H9 (cell line): ENCODE measurements around the gene PAH. TPM values are rescaled to one million over a fixed set of nuclear protein-coding genes. Genes with fewer than 3 reads are reported as not detected.
A peak's percentile ranks its signal among the peaks of the same experiment; 100 is the strongest.

Experiments
- DNase-seq: peaks from one replicate; pipeline ENCODE4 v3.0.0-alpha.2; 2017
- H2AFZ ChIP-seq: one replicate; pipeline ENCODE4 v1.6.1; 2013; ENCODE audit warnings: mild to moderate bottlenecking, low read length, control low read depth, moderate library complexity
- H2AK5ac ChIP-seq: 2 replicates; pipeline ENCODE4 v1.6.1; 2013; ENCODE audit warnings: low read length, control low read depth, mixed read lengths; ENCODE audit not compliant: insufficient read length
- H2BK120ac ChIP-seq: one replicate; pipeline ENCODE4 v1.6.1; 2013; ENCODE audit warnings: low read depth, mild to moderate bottlenecking, low read length, control low read depth, inconsistent platforms; ENCODE audit not compliant: poor library complexity, severe bottlenecking
- H2BK12ac ChIP-seq: 2 replicates; pipeline ENCODE4 v1.6.1; 2013; ENCODE audit warnings: low read length, control low read depth, mixed read lengths, low read depth; ENCODE audit not compliant: insufficient read length
- H2BK15ac ChIP-seq: 2 replicates; pipeline ENCODE4 v1.6.1; 2013; ENCODE audit warnings: low read depth, low read length, control low read depth
- H2BK20ac ChIP-seq: one replicate; pipeline ENCODE4 v1.6.1; 2013; ENCODE audit warnings: low read depth, mild to moderate bottlenecking, low read length, control low read depth, inconsistent platforms; ENCODE audit not compliant: poor library complexity, severe bottlenecking
- H2BK5ac ChIP-seq: 2 replicates; pipeline ENCODE4 v1.6.1; 2013; ENCODE audit warnings: low read length, control low read depth, mixed read lengths; ENCODE audit not compliant: insufficient read length
- H3K14ac ChIP-seq: 2 replicates; pipeline ENCODE4 v1.6.1; 2013; ENCODE audit warnings: low read length, control low read depth; ENCODE audit not compliant: insufficient read depth
- H3K18ac ChIP-seq: 2 replicates; pipeline ENCODE4 v1.6.1; 2013; ENCODE audit warnings: low read depth, mild to moderate bottlenecking, mixed read lengths, low read length, control low read depth; ENCODE audit not compliant: insufficient read length
- H3K23ac ChIP-seq: 2 replicates; pipeline ENCODE4 v1.6.1; 2013; ENCODE audit warnings: low read length, control low read depth, mixed read lengths, low read depth; ENCODE audit not compliant: insufficient read length
- H3K23me2 ChIP-seq: 2 replicates; pipeline ENCODE4 v1.6.1; 2013; ENCODE audit warnings: low read depth, mild to moderate bottlenecking, mixed read lengths, low read length, control low read depth; ENCODE audit not compliant: insufficient read length, poor library complexity, severe bottlenecking
- H3K27ac ChIP-seq: 2 replicates; pipeline ENCODE4 v1.5.1; 2013; ENCODE audit warnings: low read length, control low read depth, mixed read lengths, low read depth; ENCODE audit not compliant: insufficient read length
- H3K27me3 ChIP-seq: 2 replicates; pipeline ENCODE4 v1.6.1; 2013; ENCODE audit warnings: low read length, control low read depth, inconsistent platforms; ENCODE audit not compliant: insufficient read depth
- H3K4ac ChIP-seq: 2 replicates; pipeline ENCODE4 v1.6.1; 2013; ENCODE audit warnings: low read depth, mild to moderate bottlenecking, control low read depth, inconsistent platforms, low read length, moderate library complexity
- H3K4me1 ChIP-seq: 2 replicates; pipeline ENCODE4 v1.6.1; 2013; ENCODE audit warnings: low read length, control low read depth, inconsistent platforms; ENCODE audit not compliant: insufficient read depth
- H3K4me2 ChIP-seq: 2 replicates; pipeline ENCODE4 v1.6.1; 2013; ENCODE audit warnings: low read length, control low read depth, mixed read lengths; ENCODE audit not compliant: insufficient read length, insufficient read depth
- H3K56ac ChIP-seq: 2 replicates; pipeline ENCODE4 v1.6.1; 2013; ENCODE audit warnings: low read depth, mild to moderate bottlenecking, mixed read lengths, low read length, control low read depth; ENCODE audit not compliant: insufficient read length
- H3K79me1 ChIP-seq: 2 replicates; pipeline ENCODE4 v1.6.1; 2013; ENCODE audit warnings: low read depth, mild to moderate bottlenecking, moderate library complexity, low read length, control low read depth, inconsistent platforms; ENCODE audit not compliant: insufficient read depth, poor library complexity, severe bottlenecking
- H3K79me2 ChIP-seq: 2 replicates; pipeline ENCODE4 v1.6.1; 2013; ENCODE audit warnings: low read length, control low read depth, inconsistent platforms; ENCODE audit not compliant: insufficient read depth
- H3K9ac ChIP-seq: 2 replicates; pipeline ENCODE4 v1.6.1; 2013; ENCODE audit warnings: low read length, control low read depth, mixed read lengths; ENCODE audit not compliant: insufficient read length; ENCODE audit errors: extremely low read depth
- H3K9me3 ChIP-seq: one replicate; pipeline ENCODE4 v1.6.1; 2013; ENCODE audit warnings: low read depth, low read length, inconsistent platforms; ENCODE audit not compliant: control insufficient read depth
- H3T11ph ChIP-seq: one replicate; pipeline ENCODE4 v1.6.1; 2013; ENCODE audit warnings: mild to moderate bottlenecking, low read length, control low read depth, inconsistent platforms
- H4K20me1 ChIP-seq: one replicate; pipeline ENCODE4 v1.6.1; 2013; ENCODE audit not compliant: control insufficient read depth, insufficient read length, insufficient read depth
- H4K5ac ChIP-seq: 2 replicates; pipeline ENCODE4 v1.6.1; 2013; ENCODE audit warnings: low read depth, mild to moderate bottlenecking, mixed read lengths, low read length, control low read depth; ENCODE audit not compliant: insufficient read length
- H4K8ac ChIP-seq: replicated peaks from 2 replicates; pipeline ENCODE4 v1.6.1; 2013; ENCODE audit warnings: low read length, control low read depth, mixed read lengths, low read depth; ENCODE audit not compliant: insufficient read length
- H4K91ac ChIP-seq: 2 replicates; pipeline ENCODE4 v1.6.1; 2013; ENCODE audit warnings: low read depth, mild to moderate bottlenecking, moderate library complexity, mixed read lengths, low read length, control low read depth; ENCODE audit not compliant: insufficient read length
- H3K27ac Mint-ChIP-seq, 3 experiments: 2 replicates in 2 of 3; 3 replicates in 1 of 3; pipeline ENCODE4 v1.8.0; 2020 to 2021; ENCODE audit warnings: mixed read lengths in 3 of 3, mild to moderate bottlenecking in 1 of 3, moderate library complexity in 1 of 3
- H3K27me3 Mint-ChIP-seq: 2 replicates; pipeline ENCODE4 v1.8.0; 2021; ENCODE audit warnings: low read depth, mild to moderate bottlenecking, moderate library complexity, mixed read lengths
- H3K36me3 Mint-ChIP-seq, 3 experiments: 2 replicates in 2 of 3; 3 replicates in 1 of 3; pipeline ENCODE4 v1.8.0; 2020 to 2021; ENCODE audit warnings: low read depth in 3 of 3, mixed read lengths in 3 of 3; ENCODE audit not compliant: insufficient read depth in 1 of 3
- H3K4me1 Mint-ChIP-seq, 2 experiments: 2 replicates each; pipeline ENCODE4 v1.8.0; 2020; ENCODE audit warnings: mixed read lengths in 2 of 2
- H3K4me3 Mint-ChIP-seq, 2 experiments: 2 replicates in 1 of 2; 3 replicates in 1 of 2; pipeline ENCODE4 v1.8.0; 2020 to 2021; ENCODE audit warnings: mild to moderate bottlenecking in 2 of 2, mixed read lengths in 2 of 2, moderate library complexity in 1 of 2
- H3K9me3 Mint-ChIP-seq, 2 experiments: 2 replicates in 1 of 2; 3 replicates in 1 of 2; pipeline ENCODE4 v1.8.0; 2020; ENCODE audit warnings: mild to moderate bottlenecking in 2 of 2, mixed read lengths in 2 of 2, moderate library complexity in 1 of 2
- WGBS: extraction: QIAGEN DNeasy Blood & Tissue Kit; methylation state at CpG from one replicate; pipeline ENCODE4 v1.1.7; 2013; ENCODE audit warnings: missing lambda C conversion rate, low lambda C conversion rate, mixed read lengths; ENCODE audit not compliant: insufficient read length; ENCODE audit errors: extremely low coverage; 5-methylcytosine and 5-hydroxymethylcytosine counted together
- total RNA-seq: library from RNA; stranded (reverse); gene quantifications from 2 replicates; pipeline ENCODE4 v1.2.1, GENCODE V29; 2021
- TF ChIP-seq, protein P1 (sequence below): fragments of 200-600 bp; sonication (generic); conservative IDR thresholded peaks from 3 replicates; pipeline ENCODE4 v1.8.0; 2021; ENCODE audit warnings: antibody characterized with exemption, mild to moderate bottlenecking

Gene PAH
- total RNA-seq, 1 experiment from 2014 or later = 6.1 TPM

DNA sequence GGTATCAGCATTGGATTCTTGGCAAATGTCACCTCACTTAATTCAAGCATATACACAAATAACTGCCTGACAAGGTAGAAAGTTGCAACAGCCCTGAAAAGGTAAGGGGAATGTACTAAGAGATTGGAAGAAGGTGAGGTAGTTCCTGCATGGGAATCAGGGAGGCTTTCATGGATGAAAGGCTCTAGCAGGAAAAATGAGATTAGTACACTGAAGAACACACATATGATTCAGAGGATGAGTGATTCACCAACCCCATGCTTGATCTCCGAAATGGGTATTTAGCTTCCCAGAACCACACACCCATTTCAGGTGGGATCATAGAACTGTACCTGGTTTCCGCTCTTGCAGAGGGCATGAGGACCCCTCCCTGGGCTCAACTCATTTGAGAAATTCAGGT, 65.8 kb downstream of the PAH start:
- H4K5ac ChIP-seq = no peak overlapping the region
- no peaks in the 10 kb centered on the region for H3K23me2 ChIP-seq
- no peaks in the 10 kb centered on the region for H4K20me1 ChIP-seq
- H3K14ac ChIP-seq = no peak overlapping the region
- H2BK12ac ChIP-seq = no peak overlapping the region
- H3K56ac ChIP-seq = no peak overlapping the region
- H3K4ac ChIP-seq = no peak overlapping the region
- H3T11ph ChIP-seq = no peak overlapping the region
- H3K23ac ChIP-seq = no peak overlapping the region
- no peak overlapping the region for H2BK15ac ChIP-seq
- H2BK20ac ChIP-seq = no peak overlapping the region
- TF ChIP-seq, protein P1, sequence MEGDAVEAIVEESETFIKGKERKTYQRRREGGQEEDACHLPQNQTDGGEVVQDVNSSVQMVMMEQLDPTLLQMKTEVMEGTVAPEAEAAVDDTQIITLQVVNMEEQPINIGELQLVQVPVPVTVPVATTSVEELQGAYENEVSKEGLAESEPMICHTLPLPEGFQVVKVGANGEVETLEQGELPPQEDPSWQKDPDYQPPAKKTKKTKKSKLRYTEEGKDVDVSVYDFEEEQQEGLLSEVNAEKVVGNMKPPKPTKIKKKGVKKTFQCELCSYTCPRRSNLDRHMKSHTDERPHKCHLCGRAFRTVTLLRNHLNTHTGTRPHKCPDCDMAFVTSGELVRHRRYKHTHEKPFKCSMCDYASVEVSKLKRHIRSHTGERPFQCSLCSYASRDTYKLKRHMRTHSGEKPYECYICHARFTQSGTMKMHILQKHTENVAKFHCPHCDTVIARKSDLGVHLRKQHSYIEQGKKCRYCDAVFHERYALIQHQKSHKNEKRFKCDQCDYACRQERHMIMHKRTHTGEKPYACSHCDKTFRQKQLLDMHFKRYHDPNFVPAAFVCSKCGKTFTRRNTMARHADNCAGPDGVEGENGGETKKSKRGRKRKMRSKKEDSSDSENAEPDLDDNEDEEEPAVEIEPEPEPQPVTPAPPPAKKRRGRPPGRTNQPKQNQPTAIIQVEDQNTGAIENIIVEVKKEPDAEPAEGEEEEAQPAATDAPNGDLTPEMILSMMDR = no peak
- Mint-ChIP-seq H3K4me3 (no peak overlapping the region), H3K27ac (peak overlapping the region in 1 of 3 experiments; percentile 65; a peak in 1 of 7 replicates), H3K4me1 (no peaks in the 10 kb centered on the region), H3K36me3 (no peaks in the 10 kb centered on the region), H3K27me3 (peaks cover 5% of the 10 kb centered on the region), H3K9me3 (no peaks in the 10 kb centered on the region)
- no peaks in the 10 kb centered on the region for H3K79me1 ChIP-seq
- H2AK5ac ChIP-seq = no peak overlapping the region
- no peak overlapping the region for H2BK120ac ChIP-seq
- no peak overlapping the region for H2AFZ ChIP-seq
- H3K18ac ChIP-seq = no peak overlapping the region
- no peak overlapping the region for H3K4me2 ChIP-seq
- no peak overlapping the region for H4K91ac ChIP-seq
- no peak overlapping the region for H2BK5ac ChIP-seq
- no peaks in the 10 kb centered on the region for H3K9me3 ChIP-seq
- no peaks in the 10 kb centered on the region for H3K4me1 ChIP-seq
- H3K9ac ChIP-seq = no peak overlapping the region
- no peaks in the 10 kb centered on the region for H3K27me3 ChIP-seq
- DNase-seq = no peak
- no CpG with 5 or more reads among the region's 2 CpGs for WGBS
- no peak overlapping the region for H4K8ac ChIP-seq
- no peaks in the 10 kb centered on the region for H3K79me2 ChIP-seq
- H3K27ac ChIP-seq = no peak overlapping the region
